HG03064 (cell line): ENCODE measurements around the gene NXN.
"Not testable (repeated sequence)": the region's sequence is repeated elsewhere in the genome, so short reads cannot be mapped to it uniquely, and the experiment has no call there.

Experiments
- ATAC-seq: cut with Tn5 transposase; IDR thresholded peaks from one replicate; pipeline ENCODE4 v1.9.1; 2021; ENCODE audit warnings: low read depth; ENCODE audit not compliant: unreplicated experiment

NXN gene

GRCh38 chr17:924306-924705, 55.3 kb downstream of the NXN start:
- not testable (repeated sequence) for ATAC-seq

DNA sequence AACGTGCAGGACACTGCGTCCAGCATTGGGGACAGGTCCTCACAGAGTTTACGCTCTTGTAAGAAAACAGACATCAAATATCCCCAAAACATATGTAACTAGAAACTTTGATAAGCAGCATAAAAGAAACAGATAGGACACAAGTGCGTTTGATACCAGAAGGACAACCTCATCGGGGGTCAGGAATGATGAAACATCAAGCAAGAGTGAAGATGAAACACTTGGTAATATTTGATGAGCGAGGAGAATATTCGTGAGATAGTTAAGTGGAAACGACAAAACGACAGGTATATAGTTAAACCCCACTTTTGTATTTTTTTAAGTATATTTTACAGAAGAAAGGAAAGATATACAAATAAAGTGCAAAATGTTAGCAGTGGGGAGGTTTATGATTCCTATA, 55.9 kb downstream of the NXN start:
- no peak for ATAC-seq

GRCh38 chr17:921161-921560, 58.4 kb downstream of the NXN start:
- ATAC-seq: no peak

DNA sequence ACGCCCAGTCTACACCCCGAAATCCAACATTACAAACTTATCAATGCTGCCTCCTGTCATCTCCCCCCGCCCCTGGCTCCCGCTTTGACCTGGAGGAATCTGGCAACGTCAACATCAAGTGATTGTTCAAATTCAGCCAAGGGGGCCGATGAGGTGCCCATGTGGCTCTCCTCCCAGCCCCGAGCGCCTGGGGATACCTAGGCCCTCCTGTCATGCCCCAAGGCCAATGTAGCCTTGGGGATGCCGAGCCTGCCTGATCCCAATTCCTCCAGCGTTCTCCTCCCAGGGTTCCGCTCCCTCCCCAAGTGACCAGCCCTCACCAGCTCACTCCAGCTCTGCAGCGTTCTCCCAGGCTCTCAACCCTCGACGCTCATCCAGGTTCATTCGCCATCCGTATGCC, 59.4 kb downstream of the NXN start:
- no peak for ATAC-seq

DNA sequence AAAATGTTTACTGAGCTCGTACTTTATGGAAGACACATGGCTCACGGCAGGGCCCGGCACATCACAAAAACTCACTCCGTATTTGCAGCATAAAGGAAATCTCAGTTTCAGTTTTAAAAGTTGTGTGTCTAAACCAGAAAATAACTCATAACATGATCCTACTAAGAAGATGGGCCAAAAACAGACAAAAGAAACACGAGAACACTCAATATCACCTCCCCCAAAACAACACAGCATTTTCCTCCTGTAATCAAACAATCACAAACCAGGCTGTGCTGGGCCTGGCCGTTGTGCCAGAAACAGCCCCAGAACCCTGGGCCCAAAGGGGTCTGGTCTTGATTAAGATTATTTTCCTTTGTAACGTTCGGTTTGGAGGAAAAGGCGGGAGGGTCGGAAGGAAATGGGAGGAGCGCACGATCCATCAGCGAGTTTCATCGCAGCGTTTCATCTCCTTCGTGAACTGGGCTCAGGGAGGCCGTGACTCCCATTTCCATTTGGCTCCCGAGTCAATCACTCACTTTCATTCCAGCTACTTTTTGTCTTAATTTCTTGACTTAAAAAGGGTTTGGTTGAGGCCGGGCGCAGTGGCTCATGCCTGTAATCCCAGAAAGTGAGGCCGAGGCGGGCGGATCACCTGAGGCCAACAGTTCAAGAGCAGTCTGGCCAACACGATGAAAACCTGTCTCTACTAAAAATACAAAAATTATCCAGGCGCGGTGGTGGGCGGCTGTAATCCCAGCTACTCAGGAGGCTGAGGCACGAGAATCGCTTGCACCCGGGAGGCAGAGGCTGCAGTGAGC, 61.4 kb downstream of the NXN start:
- no peak for ATAC-seq

GRCh38 chr17:917391-917811, 62.2 kb downstream of the NXN start:
- no peak for ATAC-seq

DNA sequence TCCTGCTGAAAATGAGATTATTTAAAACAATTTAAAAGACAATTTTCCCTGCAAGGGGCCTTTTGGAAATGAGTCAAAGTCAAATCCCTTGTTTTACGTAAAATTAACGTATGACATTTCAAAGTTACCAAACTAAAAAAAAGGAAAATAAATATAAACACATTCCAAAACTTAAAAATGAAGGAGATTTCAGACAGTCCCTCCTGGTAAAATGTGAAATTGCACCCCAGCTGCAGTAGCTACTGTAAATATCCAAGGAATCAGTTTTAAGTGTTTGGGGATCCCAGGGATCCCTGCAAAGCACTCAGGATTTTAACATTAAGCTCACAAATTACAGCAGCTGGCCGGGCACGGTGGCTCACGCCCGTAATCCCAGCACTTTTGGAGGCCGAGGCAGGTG, 63.3 kb downstream of the NXN start:
- no peak for ATAC-seq

DNA sequence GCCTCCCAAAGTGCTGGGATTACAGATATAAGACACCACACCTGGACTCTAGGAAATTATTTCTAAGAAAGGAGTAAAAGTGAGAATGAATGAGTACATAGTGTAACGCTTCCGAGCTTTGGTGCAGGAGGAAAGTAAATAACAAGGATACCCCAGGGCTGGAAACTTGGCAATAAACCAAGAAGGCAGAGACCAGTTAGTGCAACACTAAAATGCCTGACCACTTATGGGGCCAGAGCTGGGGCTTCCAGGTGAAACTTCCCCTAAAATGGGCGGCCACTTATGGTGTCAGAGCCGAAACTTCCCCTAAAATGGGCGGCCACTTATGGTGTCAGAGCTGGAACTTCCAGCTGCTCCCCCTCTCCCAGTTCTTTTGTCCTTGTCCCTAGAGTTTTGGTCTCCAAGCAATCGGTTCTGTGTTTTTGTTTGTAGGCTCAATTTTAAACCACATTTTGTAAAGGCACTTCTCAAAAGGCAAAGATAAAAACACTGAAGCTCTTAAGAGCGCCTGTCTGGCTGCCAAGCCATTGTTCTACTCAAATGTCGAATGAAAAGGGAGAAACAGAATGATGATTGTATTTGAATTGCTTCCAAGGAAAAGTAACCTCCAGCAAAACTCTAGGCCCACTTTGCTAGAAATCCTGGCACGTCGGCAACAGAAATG, 63.9 kb downstream of the NXN start:
- ATAC-seq: no peak

GRCh38 chr17:914561-914960, 65.0 kb downstream of the NXN start:
- no peak for ATAC-seq

DNA sequence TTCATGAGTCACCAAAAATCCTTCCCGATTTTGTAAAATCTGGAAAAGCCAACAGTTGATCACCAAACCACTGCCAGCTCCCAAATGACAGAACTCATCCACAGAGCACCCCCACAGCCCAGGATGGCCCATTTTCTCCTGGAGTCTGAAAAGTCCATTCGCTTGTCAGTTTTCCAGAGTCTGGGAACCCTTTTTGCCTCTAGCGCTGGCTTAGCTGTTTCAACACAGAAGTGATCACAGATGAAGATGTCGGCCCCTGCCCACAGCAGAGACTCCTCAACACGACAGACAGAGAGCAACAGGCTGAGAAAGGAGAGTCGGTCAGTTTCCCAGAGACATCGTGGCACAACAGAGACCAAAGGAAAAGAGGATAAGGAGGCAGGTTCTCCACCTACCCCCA, 66.4 kb downstream of the NXN start:
- no peak for ATAC-seq

DNA sequence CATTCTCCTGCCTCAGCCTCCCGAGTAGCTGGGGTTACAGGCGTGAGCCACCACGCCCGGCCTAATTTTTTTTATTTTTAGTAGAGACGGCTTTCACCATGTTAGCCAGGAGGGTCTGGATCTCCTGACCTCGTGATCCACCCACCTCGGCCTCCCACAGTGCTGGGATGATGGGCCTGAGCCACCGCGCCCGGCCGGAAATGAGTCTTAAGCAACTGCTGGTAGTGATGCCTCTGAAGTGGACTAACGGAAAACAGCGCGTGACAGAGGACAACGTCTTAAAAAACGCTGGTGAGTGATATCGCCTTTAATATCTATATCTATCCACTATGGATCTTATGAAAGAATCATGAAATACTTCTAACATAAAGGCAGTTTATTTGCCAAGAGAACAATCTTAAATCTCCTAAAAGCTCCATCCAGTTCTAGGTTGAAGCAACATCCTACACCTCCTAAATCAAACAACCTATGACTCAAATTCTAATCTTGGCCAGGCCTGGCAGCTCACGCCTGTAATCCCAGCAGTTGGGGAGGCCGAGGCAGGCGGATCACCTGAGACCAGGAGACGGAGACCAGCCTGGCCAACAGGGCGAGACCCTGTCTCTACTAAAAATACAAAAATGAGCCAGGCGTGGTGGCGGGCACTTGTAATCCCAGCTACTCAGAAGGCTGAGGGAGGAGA, 69.8 kb downstream of the NXN start:
- ATAC-seq: no peak

- no peak for ATAC-seq
These were observed 71.9 kb downstream of the NXN start for GRCh38 chr17:907725-908124.

GRCh38 chr17:905708-906107, 73.9 kb downstream of the NXN start:
- not testable (repeated sequence) for ATAC-seq

- no peak for ATAC-seq
These were observed 75.7 kb downstream of the NXN start for GRCh38 chr17:903691-904481.

DNA sequence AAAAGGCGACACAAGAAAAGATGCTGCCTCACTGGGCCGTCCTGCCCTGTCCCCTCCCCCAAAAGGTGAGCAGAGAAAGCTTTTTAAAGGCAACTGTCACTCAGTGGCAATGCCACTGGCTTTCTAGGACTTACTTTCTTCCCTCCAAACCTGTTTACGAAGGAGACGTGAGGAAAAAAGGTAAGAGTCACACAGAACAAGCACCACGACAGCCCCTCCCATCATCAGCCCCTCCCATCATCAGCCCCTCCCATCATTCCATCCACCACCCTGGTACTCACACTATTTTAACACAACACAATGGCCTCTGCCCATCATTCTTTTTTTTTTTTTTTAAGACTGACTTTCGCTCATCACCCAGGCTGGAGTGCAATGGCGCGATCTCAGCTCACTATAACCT, 77.1 kb downstream of the NXN start:
- ATAC-seq: no peak

DNA sequence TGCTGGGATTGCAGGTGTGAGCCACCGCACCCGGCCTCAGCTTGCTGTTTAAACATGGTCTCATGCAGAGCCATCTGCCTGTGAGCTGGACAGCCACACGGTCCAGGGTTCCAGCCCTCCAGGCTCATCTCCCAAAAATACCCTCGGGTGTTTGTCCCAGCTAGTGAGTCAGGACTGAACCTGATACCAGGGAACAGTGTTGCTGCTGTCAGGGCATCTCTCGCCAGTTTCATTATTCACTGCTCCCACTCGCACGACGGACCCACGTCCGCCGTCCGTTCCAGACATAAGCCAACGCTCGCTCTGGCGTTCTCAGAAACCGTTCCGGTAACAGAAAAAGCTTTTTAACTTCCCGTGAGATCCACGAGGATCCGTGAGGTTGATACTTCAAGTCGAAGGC, 77.6 kb downstream of the NXN start:
- no peak for ATAC-seq

DNA sequence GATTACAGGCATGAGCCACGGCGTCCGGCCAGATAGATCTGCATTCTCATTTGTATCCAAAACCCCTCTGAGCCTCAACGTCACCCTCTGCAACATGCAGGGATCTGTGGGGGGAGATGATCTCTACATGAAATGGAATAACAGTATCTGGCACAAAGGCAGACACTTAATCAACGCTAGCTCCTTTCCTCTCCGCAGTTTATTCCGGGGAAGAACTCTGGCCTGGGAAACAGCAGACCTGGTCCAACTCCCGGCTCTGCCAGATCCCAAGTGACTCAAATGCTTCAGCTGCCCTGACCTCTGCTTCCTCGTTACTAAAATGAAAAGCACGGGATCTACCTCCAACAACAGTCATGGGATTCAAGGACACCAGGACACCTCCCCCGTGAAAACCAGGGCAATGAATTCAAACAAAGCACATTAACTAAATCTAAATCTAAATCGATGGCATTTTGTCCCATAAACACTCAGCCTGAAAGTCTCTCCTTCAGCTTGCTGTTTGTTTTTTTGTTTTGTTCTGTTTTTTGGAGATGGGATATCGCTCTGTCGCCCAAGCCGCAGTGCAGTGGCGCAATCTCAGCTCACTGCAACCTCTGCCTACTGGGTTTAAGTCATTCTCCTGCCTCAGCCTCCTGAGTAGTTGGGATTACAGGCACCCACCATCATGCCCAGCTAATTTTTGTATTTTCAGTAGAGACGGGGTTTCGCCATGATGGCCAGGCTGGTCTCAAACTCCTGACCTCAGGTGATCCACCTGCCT, 78.2 kb downstream of the NXN start:
- no peak for ATAC-seq

- no peak for ATAC-seq
These were observed 79.1 kb downstream of the NXN start for GRCh38 chr17:900336-900934.

DNA sequence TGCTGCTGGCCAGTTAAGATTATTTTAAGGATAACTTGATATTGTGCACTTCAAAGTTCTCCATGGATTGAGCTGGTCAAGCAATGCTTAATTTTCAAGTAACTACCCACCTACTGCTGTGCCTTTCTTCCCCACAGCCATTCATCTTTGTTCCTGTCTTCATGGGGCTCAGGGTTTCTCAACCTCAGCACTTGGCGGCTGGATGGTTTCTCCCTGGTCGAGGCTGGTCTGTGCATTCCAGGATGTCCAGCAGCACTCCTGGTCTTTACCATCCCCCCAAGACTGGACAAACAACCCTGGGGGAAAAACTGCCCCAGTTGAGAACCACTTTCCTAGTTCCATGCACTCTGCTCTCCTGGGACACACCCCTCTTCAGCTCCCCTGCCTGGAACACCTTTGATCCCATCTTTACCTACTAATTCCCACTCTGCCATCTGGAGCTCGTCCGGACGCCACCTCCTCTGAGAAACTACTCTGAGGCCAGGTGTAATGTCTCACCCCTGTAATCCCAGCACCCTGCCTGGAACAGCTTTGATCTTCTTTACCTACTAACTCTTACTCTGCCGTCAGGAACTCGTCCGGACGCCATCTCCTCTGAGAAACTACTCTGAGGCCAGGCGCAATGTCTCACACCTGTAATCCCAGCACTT, 81.5 kb downstream of the NXN start:
- no peak for ATAC-seq
